Muscle layer of duodenum (tissue), 2 donors: Measurements from ENCODE around the gene DDX20.

Experiments used
- H3K27ac ChIP-seq: one replicate; pipeline ENCODE4 v1.7.0; 2013; ENCODE audit warnings: mild to moderate bottlenecking, low read length
- H3K27me3 ChIP-seq: one replicate; pipeline ENCODE4 v1.7.0; 2013; ENCODE audit warnings: low read depth, mild to moderate bottlenecking, control low read depth, low read length
- H3K36me3 ChIP-seq, 2 donors: one replicate each; pipeline ENCODE4 v1.7.0; 2013; ENCODE audit warnings: low read length in 2 of 2, control low read depth in 1 of 2, mild to moderate bottlenecking in 1 of 2; ENCODE audit not compliant: insufficient read depth in 2 of 2, control insufficient read depth in 1 of 2
- H3K4me1 ChIP-seq, 2 donors: one replicate each; pipeline ENCODE4 v1.7.0; 2013; ENCODE audit warnings: low read length in 2 of 2, mild to moderate bottlenecking in 2 of 2, control low read depth in 1 of 2, moderate library complexity in 1 of 2; ENCODE audit not compliant: insufficient read depth in 2 of 2, control insufficient read depth in 1 of 2
- H3K4me3 ChIP-seq, 2 donors: one replicate each; pipeline ENCODE4 v1.7.0; 2013; ENCODE audit warnings: low read length in 2 of 2, low read depth in 1 of 2, mild to moderate bottlenecking in 1 of 2
- H3K9me3 ChIP-seq, 2 donors: one replicate each; pipeline ENCODE4 v1.7.0; 2013; ENCODE audit warnings: low read length in 2 of 2, control low read depth in 1 of 2, mild to moderate bottlenecking in 1 of 2; ENCODE audit not compliant: control insufficient read depth in 1 of 2
- donor health status: healthy.

Gene DDX20

GRCh38 chr1:111734426-111734825 lies 21.3 kb upstream of the DDX20 start:
- H3K4me3 ChIP-seq = no peak overlapping the region
- H3K9me3 ChIP-seq = no peaks in the 10 kb centered on the region
- peaks cover 34 to 64% of the 10 kb centered on the region in 2 donors for H3K4me1 ChIP-seq
- peaks cover 0 to 9% of the 10 kb centered on the region in 2 donors for H3K36me3 ChIP-seq
- H3K27ac ChIP-seq = peak overlapping the region; percentile 71
- H3K27me3 ChIP-seq = no peaks in the 10 kb centered on the region

- Histone ChIP-seq H3K27ac (peak overlapping the region; percentile 71), H3K4me1 (peaks cover 34 to 64% of the 10 kb centered on the region in 2 donors), H3K27me3 (no peaks in the 10 kb centered on the region), H3K9me3 (no peaks in the 10 kb centered on the region), H3K4me3 (no peak overlapping the region), H3K36me3 (peaks cover 0 to 9% of the 10 kb centered on the region in 2 donors)
Observed at GRCh38 chr1:111734856-111735255, 20.8 kb upstream of the DDX20 start.

- Histone ChIP-seq H3K27ac (no peak overlapping the region), H3K9me3 (no peaks in the 10 kb centered on the region), H3K4me1 (peaks cover 34 to 60% of the 10 kb centered on the region in 2 donors)
Observed at GRCh38 chr1:111735321-111735720, 20.4 kb upstream of the DDX20 start.

GRCh38 chr1:111735858-111736544 lies 19.7 kb upstream of the DDX20 start:
- H3K27me3 ChIP-seq = no peaks in the 10 kb centered on the region
- peaks cover 34 to 55% of the 10 kb centered on the region in 2 donors for H3K4me1 ChIP-seq
- no peak overlapping the region for H3K4me3 ChIP-seq
- peaks cover 0 to 9% of the 10 kb centered on the region in 2 donors for H3K36me3 ChIP-seq
- H3K27ac ChIP-seq = no peak overlapping the region
- H3K9me3 ChIP-seq = no peaks in the 10 kb centered on the region

More at GRCh38 chr1:111735321-111735720, 20.4 kb upstream of the DDX20 start:
- H3K4me3 ChIP-seq = no peak overlapping the region
- peaks cover 0 to 9% of the 10 kb centered on the region in 2 donors for H3K36me3 ChIP-seq
- H3K27me3 ChIP-seq = no peaks in the 10 kb centered on the region

GRCh38 chr1:111736548-111737215 lies 19.0 kb upstream of the DDX20 start:
- Histone ChIP-seq H3K27ac (no peak overlapping the region), H3K4me1 (peaks cover 34 to 55% of the 10 kb centered on the region in 2 donors), H3K36me3 (peaks cover 0 to 9% of the 10 kb centered on the region in 2 donors), H3K27me3 (no peaks in the 10 kb centered on the region), H3K9me3 (no peaks in the 10 kb centered on the region), H3K4me3 (peak overlapping the region in 1 of 2 donors; percentile 77)

- Histone ChIP-seq H3K27ac (peak overlapping the region; percentile 25), H3K36me3 (peaks cover 0 to 9% of the 10 kb centered on the region in 2 donors), H3K4me1 (peaks cover 34 to 55% of the 10 kb centered on the region in 2 donors), H3K4me3 (peak overlapping the region; percentile 73 to 77), H3K9me3 (no peaks in the 10 kb centered on the region), H3K27me3 (no peaks in the 10 kb centered on the region)
Observed at GRCh38 chr1:111737216-111738132, 18.2 kb upstream of the DDX20 start.

GRCh38 chr1:111738133-111738435 lies 17.6 kb upstream of the DDX20 start:
- Histone ChIP-seq H3K9me3 (no peaks in the 10 kb centered on the region), H3K27me3 (no peaks in the 10 kb centered on the region), H3K36me3 (peaks cover 0 to 9% of the 10 kb centered on the region in 2 donors), H3K27ac (no peak overlapping the region), H3K4me3 (peak overlapping the region; percentile 73 to 77), H3K4me1 (peaks cover 33 to 61% of the 10 kb centered on the region in 2 donors)

GRCh38 chr1:111738436-111739193 lies 17.1 kb upstream of the DDX20 start:
- Histone ChIP-seq H3K36me3 (peaks cover 0 to 9% of the 10 kb centered on the region in 2 donors), H3K27me3 (no peaks in the 10 kb centered on the region), H3K4me3 (peak overlapping the region; percentile 73 to 77), H3K27ac (peak overlapping the region; percentile 68), H3K9me3 (no peaks in the 10 kb centered on the region), H3K4me1 (peaks cover 31 to 56% of the 10 kb centered on the region in 2 donors)

- peaks cover 0 to 9% of the 10 kb centered on the region in 2 donors for H3K36me3 ChIP-seq
- H3K27me3 ChIP-seq = no peaks in the 10 kb centered on the region
- peaks cover 24 to 50% of the 10 kb centered on the region in 2 donors for H3K4me1 ChIP-seq
- peak within 1 kb of the TSS; percentile 73 to 77 for H3K4me3 ChIP-seq
- H3K9me3 ChIP-seq = no peaks in the 10 kb centered on the region
- peak within 1 kb of the TSS; percentile 73 for H3K27ac ChIP-seq
Observed at GRCh38 chr1:111739194-111739924, 16.3 kb upstream of the DDX20 start, which contains the start of gene INKA2. TSS of gene INKA2 (minus strand) at chr1:111739395. CDS start at chr1:111739242, 153 bp downstream.
